DOHH2 (cell line): ENCODE results near the gene RNF223.
A peak's percentile ranks its signal among the peaks of the same experiment; 100 is the strongest.

Experiments
- H3F3A ChIP-seq: fragments of 200-600 bp; sonication (generic), shearing (Covaris generic); 2 replicates; pipeline ENCODE4 v1.6.0; 2016; ENCODE audit warnings: antibody characterized with exemption, mild to moderate bottlenecking; ENCODE audit not compliant: control insufficient read depth, insufficient read depth
- H3K27ac ChIP-seq: fragments of 200-600 bp; sonication (generic); 2 replicates; pipeline ENCODE4 v1.5.1; 2014; ENCODE audit warnings: low read depth, mild to moderate bottlenecking, low read length, moderate library complexity
- H3K27me3 ChIP-seq: fragments of 200-600 bp; sonication (generic); 2 replicates; pipeline ENCODE4 v1.6.1; 2014; ENCODE audit warnings: mild to moderate bottlenecking, low read length, mixed read lengths; ENCODE audit not compliant: control insufficient read depth
- H3K36me3 ChIP-seq: fragments of 200-600 bp; sonication (generic); 2 replicates; pipeline ENCODE4 v1.6.1; 2014; ENCODE audit warnings: mild to moderate bottlenecking, low read length, moderate library complexity, mixed read lengths; ENCODE audit not compliant: control insufficient read depth
- H3K4me1 ChIP-seq: fragments of 200-600 bp; sonication (generic); 2 replicates; pipeline ENCODE4 v1.6.1; 2014; ENCODE audit warnings: mild to moderate bottlenecking, low read length, mixed read lengths; ENCODE audit not compliant: control insufficient read depth
- H3K4me2 ChIP-seq: fragments of 200-600 bp; sonication (generic); 2 replicates; pipeline ENCODE4 v1.6.0; 2014; ENCODE audit warnings: mild to moderate bottlenecking, low read length, moderate library complexity
- H3K4me3 ChIP-seq: fragments of 200-600 bp; sonication (generic); 2 replicates; pipeline ENCODE4 v1.5.1; 2014; ENCODE audit warnings: mild to moderate bottlenecking, low read length, mixed read lengths
- H3K79me2 ChIP-seq: fragments of 200-600 bp; sonication (generic); 2 replicates; pipeline ENCODE4 v1.6.1; 2014; ENCODE audit warnings: mild to moderate bottlenecking, low read length, mixed read lengths; ENCODE audit not compliant: control insufficient read depth
- H3K9me2 ChIP-seq: fragments of 200-600 bp; sonication (generic); replicated peaks from 2 replicates; pipeline ENCODE4 v1.6.1; 2014; ENCODE audit warnings: mild to moderate bottlenecking, low read length, mixed read lengths; ENCODE audit not compliant: control insufficient read depth
- H3K9me3 ChIP-seq: fragments of 200-600 bp; sonication (generic); 2 replicates; pipeline ENCODE4 v1.6.1; 2014; ENCODE audit warnings: antibody characterized with exemption, low read length, mixed read lengths; ENCODE audit not compliant: control insufficient read depth, insufficient read depth
- H4K20me1 ChIP-seq: fragments of 200-600 bp; sonication (generic); 2 replicates; pipeline ENCODE4 v1.6.0; 2014; ENCODE audit warnings: low read depth, mild to moderate bottlenecking, antibody characterized with exemption, low read length, moderate library complexity; ENCODE audit not compliant: control insufficient read depth, insufficient read depth
- CTCF ChIP-seq: fragments of 200-600 bp; sonication (generic); IDR thresholded peaks from one replicate; pipeline ENCODE4 v1.5.1; 2014; ENCODE audit warnings: antibody characterized with exemption, mild to moderate bottlenecking, low read depth, low read length; ENCODE audit not compliant: poor library complexity, severe bottlenecking
- EZH2phosphoT487 ChIP-seq: fragments of 200-600 bp; sonication (generic); IDR thresholded peaks from 2 replicates; pipeline ENCODE4 v1.6.1; 2017; ENCODE audit warnings: borderline replicate concordance, mild to moderate bottlenecking, antibody characterized with exemption, low read length, moderate library complexity, mixed read lengths

Gene RNF223

DNA sequence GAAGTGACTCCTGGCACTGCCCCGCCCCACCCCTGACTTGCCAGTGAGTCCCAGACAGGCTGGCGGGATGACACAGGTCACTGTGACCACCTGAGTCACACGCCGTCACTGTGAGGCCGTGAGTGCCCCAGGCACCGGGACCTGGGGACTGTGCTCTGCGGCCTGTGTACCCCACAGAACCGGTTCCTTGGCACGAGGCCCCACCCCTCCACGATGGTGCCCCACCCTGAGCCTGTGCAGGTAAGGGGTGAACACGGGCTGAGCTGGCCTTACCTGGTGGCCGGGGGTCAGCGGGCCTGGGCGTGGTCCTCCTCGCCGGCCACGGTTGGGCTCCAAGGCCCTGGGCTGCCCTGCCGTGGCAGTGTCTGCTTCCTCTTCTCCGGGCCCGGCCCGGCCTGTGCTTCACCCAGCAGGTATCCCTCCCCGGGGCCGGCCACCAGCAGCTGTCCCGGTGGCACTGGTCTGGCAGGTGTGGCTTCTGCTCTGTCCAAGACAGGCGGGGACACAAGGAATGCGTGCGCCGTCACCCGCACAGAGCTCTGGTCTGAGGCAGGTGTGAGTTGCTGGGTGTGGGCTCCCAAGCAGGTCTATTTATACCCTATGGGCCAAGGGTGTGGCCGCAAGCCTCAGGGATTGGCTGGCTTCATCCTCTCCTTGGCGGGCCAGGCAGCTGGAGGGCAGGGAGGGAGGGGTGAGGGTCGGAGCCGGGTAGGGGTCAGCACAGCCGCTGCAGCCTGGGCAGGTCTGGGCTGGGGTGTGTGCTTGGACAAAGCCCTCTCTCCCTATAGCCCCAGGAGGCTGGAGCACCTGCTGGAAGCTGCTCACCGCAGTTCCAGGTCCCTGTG lies at the start of gene RNF223:
Gene RNF223, minus strand, starts transcription at position 564 of the 845 bp plus-strand sequence. CDS start 1,740 bp downstream, outside the sequence.
- peaks cover 3% of the 10 kb centered on the region; the same call in 1 of the 2 replicates for H4K20me1 ChIP-seq
- H3F3A ChIP-seq, result no peaks in the 10 kb centered on the region
- no peak within 1 kb of the TSS for H3K27ac ChIP-seq
- no peaks in the 10 kb centered on the region for H3K27me3 ChIP-seq
- H3K4me2 ChIP-seq, result no peak within 1 kb of the TSS
- no peaks in the 10 kb centered on the region for H3K36me3 ChIP-seq
- peaks cover 19% of the 10 kb centered on the region for H3K4me1 ChIP-seq
- TF ChIP-seq CTCF, result no peak
- TF ChIP-seq EZH2phosphoT487, result no peak
- no peaks in the 10 kb centered on the region for H3K9me3 ChIP-seq
- H3K79me2 ChIP-seq, result no peaks in the 10 kb centered on the region
- no peaks in the 10 kb centered on the region for H3K9me2 ChIP-seq
- no peak within 1 kb of the TSS for H3K4me3 ChIP-seq

GRCh38 chr1:1122981-1123480 lies 48.9 kb upstream of the RNF223 start:
- Histone ChIP-seq H3K4me2 (no peak overlapping the region), H3K4me1 (peaks cover 4% of the 10 kb centered on the region; the same call in 1 of the 2 replicates)
- no peak for TF ChIP-seq EZH2phosphoT487
- no peak for TF ChIP-seq CTCF

GRCh38 chr1:1122078-1122811 lies 48.1 kb upstream of the RNF223 start:
- Histone ChIP-seq H3K79me2 (no peaks in the 10 kb centered on the region), H3K27me3 (peaks cover 29% of the 10 kb centered on the region), H3K27ac (no peak overlapping the region), H3K4me3 (no peak overlapping the region), H3K4me1 (peaks cover 4% of the 10 kb centered on the region; the same call in 1 of the 2 replicates), H3K9me3 (peaks cover 10% of the 10 kb centered on the region; the same call in 1 of the 2 replicates), H3K9me2 (no peaks in the 10 kb centered on the region), H4K20me1 (no peaks in the 10 kb centered on the region), H3F3A (no peaks in the 10 kb centered on the region), H3K36me3 (no peaks in the 10 kb centered on the region), H3K4me2 (peak overlapping the region; percentile 48; the same call in 1 of the 2 replicates)
- TF ChIP-seq CTCF (peak; percentile 88), EZH2phosphoT487 (no peak)

More at GRCh38 chr1:1122981-1123480, 48.9 kb upstream of the RNF223 start:
- Histone ChIP-seq H3K9me2 (no peaks in the 10 kb centered on the region), H3K36me3 (no peaks in the 10 kb centered on the region), H3K27ac (no peak overlapping the region), H4K20me1 (no peaks in the 10 kb centered on the region), H3K4me3 (no peak overlapping the region), H3K79me2 (no peaks in the 10 kb centered on the region), H3K9me3 (peaks cover 10% of the 10 kb centered on the region; the same call in 1 of the 2 replicates), H3F3A (no peaks in the 10 kb centered on the region), H3K27me3 (peaks cover 22% of the 10 kb centered on the region)
